C4-2B (cell line): ENCODE results near the gene SORCS1.

Experiments used
- H3K27ac ChIP-seq: fragments of 450-650 bp; 2 replicates; pipeline ENCODE4 v1.5.1; 2017
- ZFX ChIP-seq: fragments of 450-650 bp; IDR thresholded peaks from 2 replicates; pipeline ENCODE4 v1.6.1; 2017
- TF ChIP-seq, protein P1 (sequence below): fragments of 450-650 bp; conservative IDR thresholded peaks from 2 replicates; pipeline ENCODE4 v1.5.1; 2017; ENCODE audit warnings: mild to moderate bottlenecking

Gene SORCS1

DNA sequence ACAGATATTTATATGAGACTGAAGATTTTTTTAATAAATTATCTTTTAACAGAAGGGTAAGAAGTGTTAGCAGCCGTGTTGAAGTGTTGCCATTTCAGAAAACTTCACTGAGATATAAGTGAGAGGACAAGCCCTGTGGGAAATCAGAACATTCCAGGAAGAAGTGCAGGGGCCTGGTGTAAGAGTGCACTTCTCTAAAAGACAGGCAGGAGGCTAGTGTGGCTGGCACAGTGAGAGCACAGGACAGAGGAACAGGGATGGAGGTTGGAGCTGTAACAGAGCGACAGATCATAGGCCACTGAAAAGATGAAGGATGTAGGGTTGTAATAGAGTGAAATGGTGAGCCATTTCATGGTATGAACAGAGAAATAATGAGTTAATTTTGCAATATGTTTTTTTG, 608.9 kb downstream of the SORCS1 start:
- no peak overlapping the region for H3K27ac ChIP-seq
- TF ChIP-seq, protein P1, sequence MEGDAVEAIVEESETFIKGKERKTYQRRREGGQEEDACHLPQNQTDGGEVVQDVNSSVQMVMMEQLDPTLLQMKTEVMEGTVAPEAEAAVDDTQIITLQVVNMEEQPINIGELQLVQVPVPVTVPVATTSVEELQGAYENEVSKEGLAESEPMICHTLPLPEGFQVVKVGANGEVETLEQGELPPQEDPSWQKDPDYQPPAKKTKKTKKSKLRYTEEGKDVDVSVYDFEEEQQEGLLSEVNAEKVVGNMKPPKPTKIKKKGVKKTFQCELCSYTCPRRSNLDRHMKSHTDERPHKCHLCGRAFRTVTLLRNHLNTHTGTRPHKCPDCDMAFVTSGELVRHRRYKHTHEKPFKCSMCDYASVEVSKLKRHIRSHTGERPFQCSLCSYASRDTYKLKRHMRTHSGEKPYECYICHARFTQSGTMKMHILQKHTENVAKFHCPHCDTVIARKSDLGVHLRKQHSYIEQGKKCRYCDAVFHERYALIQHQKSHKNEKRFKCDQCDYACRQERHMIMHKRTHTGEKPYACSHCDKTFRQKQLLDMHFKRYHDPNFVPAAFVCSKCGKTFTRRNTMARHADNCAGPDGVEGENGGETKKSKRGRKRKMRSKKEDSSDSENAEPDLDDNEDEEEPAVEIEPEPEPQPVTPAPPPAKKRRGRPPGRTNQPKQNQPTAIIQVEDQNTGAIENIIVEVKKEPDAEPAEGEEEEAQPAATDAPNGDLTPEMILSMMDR = no peak
- TF ChIP-seq ZFX = no peak

DNA sequence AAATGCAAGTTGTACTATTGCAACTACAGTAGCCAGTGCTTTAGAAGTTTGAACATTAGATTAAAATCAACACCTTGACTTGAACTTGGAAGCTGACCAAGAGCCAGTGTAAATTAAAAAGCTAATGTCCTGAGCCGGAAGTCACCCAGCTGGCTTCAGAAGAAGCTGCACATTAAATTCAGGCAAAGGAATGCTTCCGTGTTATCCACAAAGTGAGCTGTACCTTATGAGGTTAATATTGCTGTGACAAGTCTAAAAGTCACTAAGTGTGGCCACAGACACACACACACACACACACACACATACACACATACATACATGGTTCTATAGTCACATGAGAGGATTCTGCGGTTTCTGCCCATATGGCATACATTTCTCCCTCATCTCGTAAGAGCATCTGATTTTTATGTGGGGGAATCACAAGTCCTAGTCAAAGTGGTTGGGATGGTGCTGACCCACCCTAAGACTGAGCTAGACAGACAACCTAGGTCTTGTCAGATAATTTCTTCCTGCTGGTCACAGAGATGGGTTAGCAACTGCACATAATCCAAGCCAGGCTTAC, 612.9 kb downstream of the SORCS1 start:
- no peak overlapping the region for H3K27ac ChIP-seq
- no peak for TF ChIP-seq ZFX
- TF ChIP-seq, protein P1 = no peak

DNA sequence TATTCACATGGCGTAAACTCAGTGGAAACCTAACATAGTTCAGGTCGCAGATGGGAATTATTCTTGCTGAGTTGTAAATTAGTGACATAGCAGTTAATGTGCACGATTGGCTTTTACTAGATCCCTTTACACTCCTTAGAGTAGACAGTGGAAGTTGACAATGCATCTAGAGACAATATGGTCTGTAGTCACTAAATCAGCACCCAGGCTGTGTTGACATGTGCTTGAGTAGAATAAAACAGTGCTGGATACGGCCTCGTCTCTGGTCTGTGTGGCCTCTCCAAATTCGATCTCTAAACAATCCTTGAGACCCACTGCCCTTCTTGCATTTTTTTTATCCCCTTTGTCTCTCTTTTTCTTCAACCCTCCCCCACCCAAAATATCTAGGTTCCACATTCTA, 615.7 kb downstream of the SORCS1 start:
- TF ChIP-seq, protein P1 = no peak
- no peak for TF ChIP-seq ZFX
- H3K27ac ChIP-seq = no peak overlapping the region

DNA sequence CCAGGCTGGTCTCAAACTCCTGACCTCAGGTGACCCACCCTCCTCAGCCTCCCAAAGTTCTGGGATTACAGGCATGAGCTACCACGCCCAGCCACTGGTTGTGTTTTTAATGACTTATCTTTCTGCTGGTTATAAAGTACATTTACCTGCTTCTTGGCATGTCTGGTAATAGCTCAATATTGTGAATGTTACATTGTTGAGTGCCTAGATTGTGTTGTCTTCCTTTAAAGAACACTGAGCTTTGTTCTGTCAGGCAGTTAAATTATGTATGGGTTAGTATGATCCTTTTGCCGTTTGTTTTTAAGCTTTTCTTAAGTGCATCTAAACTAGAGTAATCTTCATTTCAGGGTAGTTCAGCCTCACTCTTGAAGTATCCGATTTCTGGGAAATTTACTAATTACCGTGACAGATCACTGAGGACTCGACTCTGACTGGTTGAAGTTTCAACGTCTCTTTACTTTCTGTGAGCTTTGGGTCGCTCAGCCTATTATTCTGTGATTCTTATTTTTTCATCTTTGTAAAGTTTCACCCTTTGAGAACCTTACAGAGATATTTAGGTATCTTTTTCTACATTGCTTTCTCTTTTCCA, 617.4 kb downstream of the SORCS1 start:
- H3K27ac ChIP-seq = no peak overlapping the region
- TF ChIP-seq, protein P1 = no peak
- TF ChIP-seq ZFX = no peak

DNA sequence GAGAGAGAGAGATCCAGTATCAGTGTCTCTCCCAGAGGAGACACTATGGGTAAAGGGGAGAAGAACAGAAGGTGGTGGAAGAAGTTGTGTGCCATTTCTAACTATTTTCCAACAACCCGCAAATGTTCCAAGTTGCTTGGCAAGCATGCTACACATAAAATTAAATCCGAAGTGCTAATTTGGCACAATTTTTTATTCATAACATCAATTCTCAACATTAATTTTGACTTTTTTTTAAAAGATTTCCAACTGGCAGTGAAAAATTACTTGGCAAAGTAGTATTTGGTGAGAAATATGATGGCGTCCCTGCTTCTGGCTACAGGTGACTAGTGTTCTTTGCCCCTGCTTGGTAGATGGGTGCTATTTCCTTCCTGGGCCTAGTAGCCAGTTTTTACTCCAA, 622.0 kb downstream of the SORCS1 start:
- TF ChIP-seq ZFX = no peak
- TF ChIP-seq, protein P1 = no peak
- H3K27ac ChIP-seq = no peak overlapping the region

DNA sequence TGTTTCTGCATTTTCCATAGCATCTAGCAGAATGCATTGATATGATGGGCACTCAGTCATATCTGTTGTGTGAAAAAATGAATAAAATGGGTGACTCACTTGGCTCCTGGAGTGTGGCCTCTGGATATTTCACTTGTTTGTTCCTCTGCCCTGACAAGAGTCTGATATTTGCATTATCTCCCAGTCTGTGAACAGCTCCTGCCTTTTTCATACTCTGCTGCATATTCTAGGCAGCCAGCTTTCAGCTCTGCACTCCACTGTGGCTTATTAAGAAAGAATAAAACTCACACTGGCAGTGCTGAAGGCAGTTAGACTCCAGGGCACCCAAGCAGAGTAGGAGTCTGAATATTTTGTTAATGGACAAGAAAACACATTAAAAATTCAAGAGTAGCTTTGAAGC, 623.9 kb downstream of the SORCS1 start:
- TF ChIP-seq, protein P1 = no peak
- no peak for TF ChIP-seq ZFX
- H3K27ac ChIP-seq = no peak overlapping the region

DNA sequence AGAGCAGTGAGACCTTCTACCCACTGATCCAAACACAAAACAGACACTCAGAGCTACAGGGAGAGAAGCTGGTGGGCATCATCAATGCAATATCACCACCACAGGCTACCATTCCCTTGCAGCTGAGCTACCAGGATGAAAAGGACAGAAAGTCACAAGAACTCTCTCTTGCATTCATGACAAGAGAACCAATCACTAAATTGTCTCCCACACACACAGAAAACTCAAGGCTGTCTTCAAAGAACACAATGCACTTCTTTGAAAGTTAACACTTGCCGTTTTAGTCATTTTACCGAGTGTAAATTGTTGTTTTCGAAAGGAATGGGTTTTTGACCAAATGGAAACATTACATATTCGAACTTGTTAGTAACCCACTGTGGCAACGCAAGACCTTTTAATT, 626.6 kb downstream of the SORCS1 start:
- TF ChIP-seq, protein P1 = no peak
- no peak for TF ChIP-seq ZFX
- no peak overlapping the region for H3K27ac ChIP-seq
